ENCODE measurements around the gene MDM1. TPM values are rescaled to one million over a fixed set of nuclear protein-coding genes. Genes with fewer than 3 reads are reported as not detected.

MDM1 gene
- total RNA-seq, 6 experiments from 2014 or later = 7.3 to 9.1 (median 7.8) TPM

GRCh38 chr12:68352067-68352466 is 19.9 kb upstream of the MDM1 start:
- no peak for TF ChIP-seq CTCF (IDR thresholded peaks at IDR 0.05)
- peak overlapping the region; percentile 39; the same call in 1 of the 2 replicates for H3K27ac Mint-ChIP-seq
- no peak overlapping the region for H3K4me3 Mint-ChIP-seq
- H3K27me3 Mint-ChIP-seq (ENCODE audit: insufficient read depth) = no peaks in the 10 kb centered on the region
- H3K9me3 Mint-ChIP-seq = no peaks in the 10 kb centered on the region
- peaks cover 48% of the 10 kb centered on the region for H3K4me1 Mint-ChIP-seq (ENCODE audit: low read depth)
- peak; percentile 52 for DNase-seq
- no peaks in the 10 kb centered on the region for H3K36me3 Mint-ChIP-seq (ENCODE audit: low read depth)

GRCh38 chr12:68350753-68351152 is 18.6 kb upstream of the MDM1 start:
- no peak overlapping the region for H3K4me3 Mint-ChIP-seq
- H3K4me1 Mint-ChIP-seq (ENCODE audit: low read depth) = peaks cover 44% of the 10 kb centered on the region
- peaks cover 4% of the 10 kb centered on the region for H3K27me3 Mint-ChIP-seq (ENCODE audit: insufficient read depth)

GRCh38 chr12:68349921-68350606 is 17.9 kb upstream of the MDM1 start:
- H3K36me3 Mint-ChIP-seq (ENCODE audit: low read depth) = no peaks in the 10 kb centered on the region
- H3K27me3 Mint-ChIP-seq (ENCODE audit: insufficient read depth) = peaks cover 4% of the 10 kb centered on the region
- peak overlapping the region; percentile 8; the same call in 1 of the 2 replicates for H3K27ac Mint-ChIP-seq
- TF ChIP-seq CTCF (IDR thresholded peaks at IDR 0.05) = no peak
- DNase-seq = no peak
- no peak overlapping the region for H3K4me3 Mint-ChIP-seq
- peaks cover 44% of the 10 kb centered on the region for H3K4me1 Mint-ChIP-seq (ENCODE audit: low read depth)
- no peaks in the 10 kb centered on the region for H3K9me3 Mint-ChIP-seq

More at GRCh38 chr12:68350753-68351152, 18.6 kb upstream of the MDM1 start:
- TF ChIP-seq CTCF (IDR thresholded peaks at IDR 0.05) = no peak
- H3K27ac Mint-ChIP-seq = peak overlapping the region; percentile 8
- no peaks in the 10 kb centered on the region for H3K36me3 Mint-ChIP-seq (ENCODE audit: low read depth)
- DNase-seq = peak; percentile 60
- no peaks in the 10 kb centered on the region for H3K9me3 Mint-ChIP-seq

GRCh38 chr12:68349220-68349621 is 17.1 kb upstream of the MDM1 start:
- no peak overlapping the region for H3K4me3 Mint-ChIP-seq
- no peak overlapping the region for H3K27ac Mint-ChIP-seq
- no peaks in the 10 kb centered on the region for H3K9me3 Mint-ChIP-seq
- TF ChIP-seq CTCF (IDR thresholded peaks at IDR 0.05) = no peak
- peaks cover 6% of the 10 kb centered on the region for H3K27me3 Mint-ChIP-seq (ENCODE audit: insufficient read depth)
- peaks cover 44% of the 10 kb centered on the region for H3K4me1 Mint-ChIP-seq (ENCODE audit: low read depth)
- no peaks in the 10 kb centered on the region for H3K36me3 Mint-ChIP-seq (ENCODE audit: low read depth)
- DNase-seq = no peak

- DNase-seq = no peak
- Mint-ChIP-seq H3K4me1 (ENCODE audit: low read depth) (peaks cover 44% of the 10 kb centered on the region), H3K4me3 (no peak overlapping the region), H3K27me3 (ENCODE audit: insufficient read depth) (peaks cover 12% of the 10 kb centered on the region), H3K9me3 (no peaks in the 10 kb centered on the region), H3K36me3 (ENCODE audit: low read depth) (no peaks in the 10 kb centered on the region), H3K27ac (no peak overlapping the region)
- no peak for TF ChIP-seq CTCF (IDR thresholded peaks at IDR 0.05)
Observed at GRCh38 chr12:68348419-68348818, 16.3 kb upstream of the MDM1 start.
